Measurements from ENCODE around the gene PCDHB13. TPM values are rescaled to one million over a fixed set of nuclear protein-coding genes. Genes with fewer than 3 reads are reported as not detected.
"Not testable (repeated sequence)": the region's sequence is repeated elsewhere in the genome, so short reads cannot be mapped to it uniquely, and the experiment has no call there.

The PCDHB13 gene
- total RNA-seq, 1 donor from 2014 or later: 1.6 TPM

- not testable (repeated sequence) for H3K4me1 ChIP-seq (ENCODE audit: control insufficient read depth in 3 of 3, insufficient read depth in 3 of 3, low read length in 3 of 3); H3K4me3 ChIP-seq (ENCODE audit: low read length in 3 of 3)
- peaks cover 7 to 17% (median 14%) of the 10 kb centered on the region in 3 donors for H3K9me3 ChIP-seq (ENCODE audit: control insufficient read depth in 3 of 3, low read length in 3 of 3)
Measured at GRCh38 chr5:141201646-141202045, 12.1 kb upstream of the PCDHB13 start.

GRCh38 chr5:141208478-141208877, 5.2 kb upstream of the PCDHB13 start, which contains the start of gene PCDHB12:
Gene PCDHB12 (plus strand): TSS chr5:141208719. CDS start chr5:141208908, 189 bp downstream.
- Histone ChIP-seq H3K9me3 (ENCODE audit: control insufficient read depth in 3 of 3, low read length in 3 of 3) (peaks cover 0 to 23% (median 9%) of the 10 kb centered on the region in 3 donors), H3K9ac (ENCODE audit: low read depth in 1 of 3, low read length in 3 of 3) (no peak within 1 kb of the TSS), H3K27me3 (ENCODE audit: control insufficient read depth in 3 of 3, insufficient read depth in 3 of 3, low read length in 3 of 3) (peaks cover 0 to 4% (median 0%) of the 10 kb centered on the region in 3 donors), H3K4me3 (ENCODE audit: low read length in 3 of 3) (peak within 1 kb of the TSS in 1 of 3 donors; percentile 55), H3K36me3 (ENCODE audit: control insufficient read depth in 3 of 3, insufficient read depth in 3 of 3, low read length in 3 of 3) (no peaks in the 10 kb centered on the region), H3K4me1 (ENCODE audit: control insufficient read depth in 3 of 3, insufficient read depth in 3 of 3, low read length in 3 of 3) (no peaks in the 10 kb centered on the region), H3K27ac (ENCODE audit: low read depth, low read length) (no peak within 1 kb of the TSS)

More at GRCh38 chr5:141201646-141202045, 12.1 kb upstream of the PCDHB13 start:
- H3K9ac ChIP-seq (ENCODE audit: low read depth in 1 of 3, low read length in 3 of 3); H3K27ac ChIP-seq (ENCODE audit: low read depth, low read length); H3K36me3 ChIP-seq (ENCODE audit: control insufficient read depth in 3 of 3, insufficient read depth in 3 of 3, low read length in 3 of 3); H3K27me3 ChIP-seq (ENCODE audit: control insufficient read depth in 3 of 3, insufficient read depth in 3 of 3, low read length in 3 of 3): not testable (repeated sequence)

GRCh38 chr5:141210281-141210680, 3.4 kb upstream of the PCDHB13 start:
- H3K36me3 ChIP-seq (ENCODE audit: control insufficient read depth in 3 of 3, insufficient read depth in 3 of 3, low read length in 3 of 3): not testable (repeated sequence)
- H3K9me3 ChIP-seq (ENCODE audit: control insufficient read depth in 3 of 3, low read length in 3 of 3): peaks cover 4 to 27% (median 9%) of the 10 kb centered on the region in 3 donors

GRCh38 chr5:141210849-141211248, 2.9 kb upstream of the PCDHB13 start:
- H3K27ac ChIP-seq (ENCODE audit: low read depth, low read length); H3K9ac ChIP-seq (ENCODE audit: low read depth in 1 of 3, low read length in 3 of 3); H3K27me3 ChIP-seq (ENCODE audit: control insufficient read depth in 3 of 3, insufficient read depth in 3 of 3, low read length in 3 of 3); H3K4me1 ChIP-seq (ENCODE audit: control insufficient read depth in 3 of 3, insufficient read depth in 3 of 3, low read length in 3 of 3); H3K36me3 ChIP-seq (ENCODE audit: control insufficient read depth in 3 of 3, insufficient read depth in 3 of 3, low read length in 3 of 3); H3K4me3 ChIP-seq (ENCODE audit: low read length in 3 of 3): not testable (repeated sequence)
- H3K9me3 ChIP-seq (ENCODE audit: control insufficient read depth in 3 of 3, low read length in 3 of 3): peaks cover 4 to 27% (median 9%) of the 10 kb centered on the region in 3 donors

More at GRCh38 chr5:141210281-141210680, 3.4 kb upstream of the PCDHB13 start:
- H3K27me3 ChIP-seq (ENCODE audit: control insufficient read depth in 3 of 3, insufficient read depth in 3 of 3, low read length in 3 of 3); H3K27ac ChIP-seq (ENCODE audit: low read depth, low read length); H3K9ac ChIP-seq (ENCODE audit: low read depth in 1 of 3, low read length in 3 of 3); H3K4me3 ChIP-seq (ENCODE audit: low read length in 3 of 3); H3K4me1 ChIP-seq (ENCODE audit: control insufficient read depth in 3 of 3, insufficient read depth in 3 of 3, low read length in 3 of 3): not testable (repeated sequence)

GRCh38 chr5:141214583-141214982, 864 bp downstream of the PCDHB13 start:
- not testable (repeated sequence) for H3K9ac ChIP-seq (ENCODE audit: low read depth in 1 of 3, low read length in 3 of 3); H3K36me3 ChIP-seq (ENCODE audit: control insufficient read depth in 3 of 3, insufficient read depth in 3 of 3, low read length in 3 of 3); H3K27ac ChIP-seq (ENCODE audit: low read depth, low read length); H3K4me1 ChIP-seq (ENCODE audit: control insufficient read depth in 3 of 3, insufficient read depth in 3 of 3, low read length in 3 of 3); H3K27me3 ChIP-seq (ENCODE audit: control insufficient read depth in 3 of 3, insufficient read depth in 3 of 3, low read length in 3 of 3)
- Histone ChIP-seq H3K9me3 (ENCODE audit: control insufficient read depth in 3 of 3, low read length in 3 of 3) (peaks cover 9 to 25% (median 9%) of the 10 kb centered on the region in 3 donors), H3K4me3 (ENCODE audit: low read length in 3 of 3) (peak overlapping the region in 1 of 3 donors; percentile 27)

- H3K27me3 ChIP-seq (ENCODE audit: control insufficient read depth in 3 of 3, insufficient read depth in 3 of 3, low read length in 3 of 3); H3K4me1 ChIP-seq (ENCODE audit: control insufficient read depth in 3 of 3, insufficient read depth in 3 of 3, low read length in 3 of 3); H3K4me3 ChIP-seq (ENCODE audit: low read length in 3 of 3); H3K9ac ChIP-seq (ENCODE audit: low read depth in 1 of 3, low read length in 3 of 3); H3K36me3 ChIP-seq (ENCODE audit: control insufficient read depth in 3 of 3, insufficient read depth in 3 of 3, low read length in 3 of 3); H3K27ac ChIP-seq (ENCODE audit: low read depth, low read length): not testable (repeated sequence)
- peaks cover 4 to 23% (median 9%) of the 10 kb centered on the region in 3 donors for H3K9me3 ChIP-seq (ENCODE audit: control insufficient read depth in 3 of 3, low read length in 3 of 3)
Measured at GRCh38 chr5:141215504-141215903, 1.8 kb downstream of the PCDHB13 start.

- H3K27me3 ChIP-seq (ENCODE audit: control insufficient read depth in 3 of 3, insufficient read depth in 3 of 3, low read length in 3 of 3); H3K4me1 ChIP-seq (ENCODE audit: control insufficient read depth in 3 of 3, insufficient read depth in 3 of 3, low read length in 3 of 3); H3K4me3 ChIP-seq (ENCODE audit: low read length in 3 of 3); H3K9ac ChIP-seq (ENCODE audit: low read depth in 1 of 3, low read length in 3 of 3); H3K27ac ChIP-seq (ENCODE audit: low read depth, low read length); H3K36me3 ChIP-seq (ENCODE audit: control insufficient read depth in 3 of 3, insufficient read depth in 3 of 3, low read length in 3 of 3): not testable (repeated sequence)
- peaks cover 4 to 27% (median 12%) of the 10 kb centered on the region in 3 donors for H3K9me3 ChIP-seq (ENCODE audit: control insufficient read depth in 3 of 3, low read length in 3 of 3)
Measured at GRCh38 chr5:141216035-141216434, 2.3 kb downstream of the PCDHB13 start.

- peak within 1 kb of the TSS in 1 of 3 donors; percentile 58 for H3K9ac ChIP-seq (ENCODE audit: low read depth in 1 of 3, low read length in 3 of 3)
- peaks cover 14 to 35% (median 15%) of the 10 kb centered on the region in 3 donors for H3K9me3 ChIP-seq (ENCODE audit: control insufficient read depth in 3 of 3, low read length in 3 of 3)
Measured at GRCh38 chr5:141223112-141223783, 9.5 kb downstream of the PCDHB13 start, which contains the start of gene PCDHB14. Gene PCDHB14 (plus strand): TSS chr5:141223343. CDS start chr5:141223506, 163 bp downstream.

GRCh38 chr5:141224844-141225243, 11.1 kb downstream of the PCDHB13 start:
- H3K36me3 ChIP-seq (ENCODE audit: control insufficient read depth in 3 of 3, insufficient read depth in 3 of 3, low read length in 3 of 3); H3K27me3 ChIP-seq (ENCODE audit: control insufficient read depth in 3 of 3, insufficient read depth in 3 of 3, low read length in 3 of 3); H3K27ac ChIP-seq (ENCODE audit: low read depth, low read length); H3K9ac ChIP-seq (ENCODE audit: low read depth in 1 of 3, low read length in 3 of 3); H3K4me1 ChIP-seq (ENCODE audit: control insufficient read depth in 3 of 3, insufficient read depth in 3 of 3, low read length in 3 of 3); H3K4me3 ChIP-seq (ENCODE audit: low read length in 3 of 3): not testable (repeated sequence)
- peaks cover 13 to 28% (median 15%) of the 10 kb centered on the region in 3 donors for H3K9me3 ChIP-seq (ENCODE audit: control insufficient read depth in 3 of 3, low read length in 3 of 3)

More at GRCh38 chr5:141223112-141223783, 9.5 kb downstream of the PCDHB13 start, which contains the start of gene PCDHB14:
- no peaks in the 10 kb centered on the region for H3K4me1 ChIP-seq (ENCODE audit: control insufficient read depth in 3 of 3, insufficient read depth in 3 of 3, low read length in 3 of 3)
- no peaks in the 10 kb centered on the region for H3K36me3 ChIP-seq (ENCODE audit: control insufficient read depth in 3 of 3, insufficient read depth in 3 of 3, low read length in 3 of 3)
- H3K27me3 ChIP-seq (ENCODE audit: control insufficient read depth in 3 of 3, insufficient read depth in 3 of 3, low read length in 3 of 3): no peaks in the 10 kb centered on the region
- H3K27ac ChIP-seq (ENCODE audit: low read depth, low read length): no peak within 1 kb of the TSS
- H3K4me3 ChIP-seq (ENCODE audit: low read length in 3 of 3): peak within 1 kb of the TSS; percentile 52 to 65 (median 57)

- H3K36me3 ChIP-seq (ENCODE audit: control insufficient read depth in 3 of 3, insufficient read depth in 3 of 3, low read length in 3 of 3); H3K27ac ChIP-seq (ENCODE audit: low read depth, low read length); H3K4me1 ChIP-seq (ENCODE audit: control insufficient read depth in 3 of 3, insufficient read depth in 3 of 3, low read length in 3 of 3); H3K27me3 ChIP-seq (ENCODE audit: control insufficient read depth in 3 of 3, insufficient read depth in 3 of 3, low read length in 3 of 3); H3K9ac ChIP-seq (ENCODE audit: low read depth in 1 of 3, low read length in 3 of 3); H3K4me3 ChIP-seq (ENCODE audit: low read length in 3 of 3): not testable (repeated sequence)
- peaks cover 13 to 30% (median 16%) of the 10 kb centered on the region in 3 donors for H3K9me3 ChIP-seq (ENCODE audit: control insufficient read depth in 3 of 3, low read length in 3 of 3)
Measured at GRCh38 chr5:141225421-141225820, 11.7 kb downstream of the PCDHB13 start.

Data from skeletal muscle tissue (tissue), 4 donors.